Measurements from ENCODE around the gene TXLNA. TPM values are rescaled to one million over a fixed set of nuclear protein-coding genes. Genes with fewer than 3 reads are reported as not detected.

TXLNA gene
- total RNA-seq, 1 experiment from 2014 or later: 67.3 TPM

DNA sequence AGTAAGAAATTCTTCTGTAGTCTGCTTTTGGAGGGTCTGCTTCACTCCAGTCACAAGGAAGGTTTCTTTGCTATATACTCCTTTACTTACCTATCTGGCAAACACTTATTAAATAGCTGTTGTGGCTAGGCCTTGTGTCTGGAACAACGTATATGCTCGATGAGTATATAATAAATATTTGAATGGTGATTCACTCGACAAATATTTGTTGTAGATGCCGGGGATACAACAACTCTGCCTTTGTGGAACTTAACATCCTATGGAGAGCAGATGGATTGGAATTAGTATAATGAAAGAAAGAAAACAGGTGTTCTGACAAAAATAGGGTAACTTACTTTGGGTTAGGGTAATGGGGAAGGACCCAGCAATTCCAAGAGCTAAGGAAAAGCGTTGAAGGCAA, 40.5 kb upstream of the TXLNA start:
- no peak overlapping the region for H3K4me3 Mint-ChIP-seq
- H3K9me3 ChIP-seq (ENCODE audit: control insufficient read depth, low read depth, low read length): no peaks in the 10 kb centered on the region
- H2BK15ac ChIP-seq (ENCODE audit: low read depth, low read length): no peak overlapping the region
- peaks cover 3% of the 10 kb centered on the region; the same call in 1 of the 2 replicates for H3K79me2 ChIP-seq (ENCODE audit: insufficient read depth, low read length)
- H3K4me1 Mint-ChIP-seq: peaks cover 0 to 4% of the 10 kb centered on the region in 2 experiments; a peak in 2 of 4 replicates
- H3K56ac ChIP-seq (ENCODE audit: insufficient read length, low read depth, low read length): no peak overlapping the region
- no peak overlapping the region for H2AFZ ChIP-seq (ENCODE audit: low read length)
- H2BK20ac ChIP-seq (ENCODE audit: low read depth, low read length, poor library complexity, severe bottlenecking): no peak overlapping the region
- no peak overlapping the region for H3K18ac ChIP-seq (ENCODE audit: insufficient read length, low read depth, low read length)
- no peak overlapping the region for H2AK5ac ChIP-seq (ENCODE audit: insufficient read length, low read length)
- no peaks in the 10 kb centered on the region; a peak in 1 of 5 replicates for H3K9me3 Mint-ChIP-seq
- peaks cover 0 to 4% (median 0%) of the 10 kb centered on the region in 3 experiments; a peak in 1 of 7 replicates for H3K36me3 Mint-ChIP-seq (ENCODE audit: insufficient read depth in 1 of 3, low read depth in 3 of 3)
- H3K14ac ChIP-seq (ENCODE audit: insufficient read depth, low read length): no peak overlapping the region
- H3K4ac ChIP-seq (ENCODE audit: low read depth, low read length): no peak overlapping the region
- no peaks in the 10 kb centered on the region for H3K27me3 ChIP-seq (ENCODE audit: insufficient read depth, low read length)
- H4K91ac ChIP-seq (ENCODE audit: insufficient read length, low read depth, low read length): no peak overlapping the region
- H3K4me1 ChIP-seq (ENCODE audit: insufficient read depth, low read length): no peaks in the 10 kb centered on the region
- H3K27ac ChIP-seq (ENCODE audit: insufficient read length, low read depth, low read length): no peak overlapping the region
- H3K9ac ChIP-seq (ENCODE audit: extremely low read depth, insufficient read length, low read length): no peak overlapping the region
- DNase-seq: no peak
- TF ChIP-seq, protein P1, sequence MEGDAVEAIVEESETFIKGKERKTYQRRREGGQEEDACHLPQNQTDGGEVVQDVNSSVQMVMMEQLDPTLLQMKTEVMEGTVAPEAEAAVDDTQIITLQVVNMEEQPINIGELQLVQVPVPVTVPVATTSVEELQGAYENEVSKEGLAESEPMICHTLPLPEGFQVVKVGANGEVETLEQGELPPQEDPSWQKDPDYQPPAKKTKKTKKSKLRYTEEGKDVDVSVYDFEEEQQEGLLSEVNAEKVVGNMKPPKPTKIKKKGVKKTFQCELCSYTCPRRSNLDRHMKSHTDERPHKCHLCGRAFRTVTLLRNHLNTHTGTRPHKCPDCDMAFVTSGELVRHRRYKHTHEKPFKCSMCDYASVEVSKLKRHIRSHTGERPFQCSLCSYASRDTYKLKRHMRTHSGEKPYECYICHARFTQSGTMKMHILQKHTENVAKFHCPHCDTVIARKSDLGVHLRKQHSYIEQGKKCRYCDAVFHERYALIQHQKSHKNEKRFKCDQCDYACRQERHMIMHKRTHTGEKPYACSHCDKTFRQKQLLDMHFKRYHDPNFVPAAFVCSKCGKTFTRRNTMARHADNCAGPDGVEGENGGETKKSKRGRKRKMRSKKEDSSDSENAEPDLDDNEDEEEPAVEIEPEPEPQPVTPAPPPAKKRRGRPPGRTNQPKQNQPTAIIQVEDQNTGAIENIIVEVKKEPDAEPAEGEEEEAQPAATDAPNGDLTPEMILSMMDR (conservative IDR thresholded peaks at IDR 0.05): no peak
- no peaks in the 10 kb centered on the region for H4K20me1 ChIP-seq (ENCODE audit: control insufficient read depth, insufficient read depth, insufficient read length)
- H3K27me3 Mint-ChIP-seq (ENCODE audit: low read depth): no peaks in the 10 kb centered on the region
- no peaks in the 10 kb centered on the region for H3K23me2 ChIP-seq (ENCODE audit: insufficient read length, low read depth, low read length, poor library complexity, severe bottlenecking)
- no peak overlapping the region for H4K8ac ChIP-seq (replicated peaks; ENCODE audit: insufficient read length, low read depth, low read length)
- no peak overlapping the region for H4K5ac ChIP-seq (ENCODE audit: insufficient read length, low read depth, low read length)
- H2BK5ac ChIP-seq (ENCODE audit: insufficient read length, low read length): no peak overlapping the region
- H3K27ac Mint-ChIP-seq: peak overlapping the region in 2 of 3 experiments; percentile 36 to 46; a peak in 3 of 7 replicates
- WGBS (ENCODE audit: extremely low coverage, insufficient read length, low lambda C conversion rate): no CpG with 5 or more reads among the region's 5 CpGs
- H2BK12ac ChIP-seq (ENCODE audit: insufficient read length, low read depth, low read length): no peak overlapping the region
- no peak overlapping the region for H2BK120ac ChIP-seq (ENCODE audit: low read depth, low read length, poor library complexity, severe bottlenecking)
- no peak overlapping the region for H3K4me2 ChIP-seq (ENCODE audit: insufficient read depth, insufficient read length, low read length)
- no peak overlapping the region for H3K23ac ChIP-seq (ENCODE audit: insufficient read length, low read depth, low read length)
- H3T11ph ChIP-seq (ENCODE audit: low read length): no peak overlapping the region
- peaks cover 7% of the 10 kb centered on the region for H3K79me1 ChIP-seq (ENCODE audit: insufficient read depth, low read depth, low read length, poor library complexity, severe bottlenecking)

Data from H9 (cell line).